22Rv1 (cell line): Measurements from ENCODE around the gene ARRDC3.

Experiments
- CTCF ChIP-seq: fragments of 450-650 bp; IDR thresholded peaks from 2 replicates; pipeline ENCODE4 v1.5.1; 2017; ENCODE audit warnings: mild to moderate bottlenecking
- ZFX ChIP-seq: fragments of 450-650 bp; IDR thresholded peaks from 2 replicates; pipeline ENCODE4 v1.6.1; 2017; ENCODE audit warnings: antibody characterized with exemption, borderline replicate concordance

GRCh38 chr5:91328743-91329142, 54.4 kb downstream of the ARRDC3 start:
- TF ChIP-seq CTCF (no peak), ZFX (no peak)
